K562 (cell line): ENCODE data around the gene FAM174B. TPM values are rescaled to one million over a fixed set of nuclear protein-coding genes. Genes with fewer than 3 reads are reported as not detected.

Experiments
- CCNT2 ChIP-seq: IDR thresholded peaks from 2 replicates; pipeline ENCODE4 v1.6.1; 2011; ENCODE audit warnings: borderline replicate concordance, low read depth, mild to moderate bottlenecking, moderate library complexity, mixed read lengths, low read length; ENCODE audit not compliant: insufficient read length; ENCODE audit errors: extremely low read depth
- HDAC3 ChIP-seq: fragments of 450-650 bp; IDR thresholded peaks from 2 replicates; pipeline ENCODE4 v1.6.1; 2018; ENCODE audit warnings: borderline replicate concordance, mild to moderate bottlenecking, moderate library complexity; ENCODE audit not compliant: partially characterized antibody
- RFX7 ChIP-seq: fragments of 250-450 bp; sonication (Bioruptor Pico); IDR thresholded peaks from 2 replicates; pipeline ENCODE4 v1.5.1; 2021; ENCODE audit warnings: mild to moderate bottlenecking
- SMARCB1 ChIP-seq: IDR thresholded peaks from 2 replicates; pipeline ENCODE4 v1.6.1; 2011; ENCODE audit warnings: improper control_type of control experiment, low read depth; ENCODE audit not compliant: insufficient read length
- ZNF76 ChIP-seq: fragments of 250-450 bp; sonication (Bioruptor Pico); IDR thresholded peaks from 2 replicates; pipeline ENCODE4 v1.4.0; 2020; ENCODE audit warnings: mild to moderate bottlenecking, moderate library complexity, borderline replicate concordance
- polyA plus RNA-seq, 8 experiments: library from polyadenylated mRNA; depleted of rRNA in 4 of 8; stranded (reverse) in 5 of 8; unstranded in 3 of 8; fragments of >200 nt; fragmentation: Nextera tagmentation in 2 of 8; fragmentation: Illumina TruSeq in 1 of 8; extraction: Ambion mirVana in 2 of 8; extraction: Trizol in 1 of 8; gene quantifications; 2 replicates each; pipeline versions ENCODE4 v1.2.1 to v1.2.3, GENCODE V29; 2011 to 2014; ENCODE audit warnings: inconsistent platforms in 1 of 8, missing spikeins in 1 of 8
- total RNA-seq, 7 experiments: library from RNA; depleted of rRNA in 6 of 7; stranded (reverse); fragments of >200 nt in 6 of 7; fragmentation: Illumina TruSeq in 2 of 7; extraction: Trizol in 2 of 7; gene quantifications; 2 replicates each; pipeline versions ENCODE4 v1.2.1 to v1.2.3, GENCODE V29; 2011 to 2021; ENCODE audit warnings: low replicate concordance in 1 of 7
- TF ChIP-seq, protein P1 (sequence below), 2 experiments: fragments of 450-650 bp; formaldehyde crosslinking in 1 of 2; IDR thresholded peaks; 2 replicates each; pipeline versions ENCODE4 v1.4.0 to v1.6.1; 2014 to 2020; ENCODE audit warnings: mild to moderate bottlenecking in 2 of 2, borderline replicate concordance in 1 of 2, low read depth in 1 of 2

FAM174B gene
- total and polyA plus RNA-seq, 9 of the 15 experiments (the other 6 are each of a cell fraction or from before 2014, with no cell fraction given): 0.39 to 2.7 (median 1.9) TPM; not detected in 1

DNA sequence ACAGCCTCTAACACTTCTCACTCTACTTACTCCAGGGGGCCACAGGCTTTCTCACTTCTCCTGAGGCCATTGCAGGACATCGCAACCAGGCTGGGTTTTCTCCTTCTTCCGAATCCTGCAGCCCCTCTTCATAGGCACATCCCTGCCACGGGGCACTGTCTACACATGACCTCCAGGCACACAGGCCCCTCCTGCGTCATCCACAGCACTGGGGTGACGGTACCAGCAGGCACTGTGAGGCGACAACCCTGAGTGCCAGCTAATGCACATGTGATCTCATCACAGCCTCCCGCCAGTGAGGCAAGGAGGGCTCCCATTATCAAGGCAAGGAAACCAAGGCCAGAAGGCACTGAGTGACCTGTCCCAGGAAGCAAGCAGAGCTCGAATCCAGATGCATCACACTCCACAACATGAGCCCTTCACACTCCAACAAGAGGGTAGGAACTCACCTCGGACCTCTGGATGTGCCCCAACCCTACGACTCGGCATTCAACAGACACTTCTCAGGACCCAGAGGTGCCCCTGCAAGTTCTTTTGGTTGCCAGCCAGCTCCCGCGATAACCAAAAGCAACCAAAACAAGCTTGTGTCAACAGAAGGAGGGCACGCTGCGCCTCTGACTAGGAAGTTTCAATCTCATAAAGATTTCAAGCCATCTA lies 16.7 kb downstream of the FAM174B start (continued):
- TF ChIP-seq, protein P1, sequence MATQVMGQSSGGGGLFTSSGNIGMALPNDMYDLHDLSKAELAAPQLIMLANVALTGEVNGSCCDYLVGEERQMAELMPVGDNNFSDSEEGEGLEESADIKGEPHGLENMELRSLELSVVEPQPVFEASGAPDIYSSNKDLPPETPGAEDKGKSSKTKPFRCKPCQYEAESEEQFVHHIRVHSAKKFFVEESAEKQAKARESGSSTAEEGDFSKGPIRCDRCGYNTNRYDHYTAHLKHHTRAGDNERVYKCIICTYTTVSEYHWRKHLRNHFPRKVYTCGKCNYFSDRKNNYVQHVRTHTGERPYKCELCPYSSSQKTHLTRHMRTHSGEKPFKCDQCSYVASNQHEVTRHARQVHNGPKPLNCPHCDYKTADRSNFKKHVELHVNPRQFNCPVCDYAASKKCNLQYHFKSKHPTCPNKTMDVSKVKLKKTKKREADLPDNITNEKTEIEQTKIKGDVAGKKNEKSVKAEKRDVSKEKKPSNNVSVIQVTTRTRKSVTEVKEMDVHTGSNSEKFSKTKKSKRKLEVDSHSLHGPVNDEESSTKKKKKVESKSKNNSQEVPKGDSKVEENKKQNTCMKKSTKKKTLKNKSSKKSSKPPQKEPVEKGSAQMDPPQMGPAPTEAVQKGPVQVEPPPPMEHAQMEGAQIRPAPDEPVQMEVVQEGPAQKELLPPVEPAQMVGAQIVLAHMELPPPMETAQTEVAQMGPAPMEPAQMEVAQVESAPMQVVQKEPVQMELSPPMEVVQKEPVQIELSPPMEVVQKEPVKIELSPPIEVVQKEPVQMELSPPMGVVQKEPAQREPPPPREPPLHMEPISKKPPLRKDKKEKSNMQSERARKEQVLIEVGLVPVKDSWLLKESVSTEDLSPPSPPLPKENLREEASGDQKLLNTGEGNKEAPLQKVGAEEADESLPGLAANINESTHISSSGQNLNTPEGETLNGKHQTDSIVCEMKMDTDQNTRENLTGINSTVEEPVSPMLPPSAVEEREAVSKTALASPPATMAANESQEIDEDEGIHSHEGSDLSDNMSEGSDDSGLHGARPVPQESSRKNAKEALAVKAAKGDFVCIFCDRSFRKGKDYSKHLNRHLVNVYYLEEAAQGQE (IDR thresholded peaks at IDR 0.05; ENCODE audit: borderline replicate concordance): no peak
- TF ChIP-seq, protein P1 (CRISPR knock-in tag; IDR thresholded peaks at IDR 0.05; ENCODE audit: low read depth): no peak
- TF ChIP-seq CCNT2 (no peak), RFX7 (no peak), SMARCB1 (no peak), HDAC3 (no peak), ZNF76 (CRISPR knock-in tag) (no peak)
